Liver (tissue), 9 donors: ENCODE measurements around the gene METTL5. TPM values are rescaled to one million over a fixed set of nuclear protein-coding genes. Genes with fewer than 3 reads are reported as not detected.

Experiments used
- DNase-seq: peaks from one replicate; pipeline ENCODE4 v3.0.0-alpha.2; 2017; ENCODE audit warnings: low spot score
- H3K27ac ChIP-seq, 2 donors: one replicate each; pipeline ENCODE4 v1.7.0; 2013; ENCODE audit warnings: inconsistent platforms in 2 of 2, low read length in 2 of 2, control low read depth in 1 of 2, low read depth in 1 of 2, mild to moderate bottlenecking in 1 of 2
- H3K27me3 ChIP-seq, 4 donors: one replicate each; pipeline versions ENCODE4 v1.6.1 to v1.7.0; 2013; ENCODE audit warnings: low read length in 3 of 4, inconsistent platforms in 1 of 4, mild to moderate bottlenecking in 1 of 4, moderate library complexity in 1 of 4; ENCODE audit not compliant: control insufficient read depth in 4 of 4, insufficient read depth in 4 of 4
- H3K36me3 ChIP-seq, 4 donors: one replicate each; pipeline versions ENCODE4 v1.6.1 to v1.7.0; 2013; ENCODE audit warnings: low read length in 3 of 4, mild to moderate bottlenecking in 3 of 4, low read depth in 1 of 4, moderate library complexity in 1 of 4; ENCODE audit not compliant: control insufficient read depth in 4 of 4, insufficient read depth in 3 of 4
- H3K4me1 ChIP-seq, 4 donors: one replicate each; pipeline versions ENCODE4 v1.6.1 to v1.7.0; 2013; ENCODE audit warnings: low read length in 3 of 4, mild to moderate bottlenecking in 3 of 4, moderate library complexity in 1 of 4; ENCODE audit not compliant: control insufficient read depth in 4 of 4, insufficient read depth in 4 of 4
- H3K4me3 ChIP-seq, 3 donors: one replicate each; pipeline versions ENCODE4 v1.6.1 to v1.7.0; 2013; ENCODE audit warnings: low read length in 3 of 3, control low read depth in 1 of 3, low read depth in 1 of 3, mild to moderate bottlenecking in 1 of 3
- H3K9ac ChIP-seq, 2 donors: one replicate each; pipeline ENCODE4 v1.7.0; 2013; ENCODE audit warnings: low read length in 2 of 2, mild to moderate bottlenecking in 2 of 2, moderate library complexity in 2 of 2, control low read depth in 1 of 2, low read depth in 1 of 2
- H3K9me3 ChIP-seq, 4 donors: one replicate each; pipeline versions ENCODE4 v1.6.1 to v1.7.0; 2013; ENCODE audit warnings: low read length in 3 of 4; ENCODE audit not compliant: control insufficient read depth in 4 of 4
- ATF3 ChIP-seq: IDR thresholded peaks from 2 replicates; pipeline ENCODE4 v1.6.1; 2016; ENCODE audit warnings: antibody characterized with exemption
- CTCF ChIP-seq: fragments of 150-350 bp; IDR thresholded peaks from 2 replicates; pipeline ENCODE4 v1.5.1; 2017; ENCODE audit warnings: improper control_type of control experiment, low read depth, low read length; ENCODE audit not compliant: missing input control
- EGR1 ChIP-seq, 2 donors: IDR thresholded peaks; 2 replicates each; pipeline ENCODE4 v1.6.1; 2016 to 2018; ENCODE audit warnings: antibody characterized with exemption in 2 of 2, low read depth in 2 of 2
- FOXA1 ChIP-seq: IDR thresholded peaks from 2 replicates; pipeline ENCODE4 v1.6.1; 2016; ENCODE audit warnings: antibody characterized with exemption
- FOXA2 ChIP-seq: IDR thresholded peaks from 2 replicates; pipeline ENCODE4 v1.6.1; 2016; ENCODE audit warnings: antibody characterized with exemption
- GABPA ChIP-seq, 2 donors: IDR thresholded peaks in 1 of 2; conservative IDR thresholded peaks in 1 of 2; 2 replicates each; pipeline ENCODE4 v1.6.1; 2016; ENCODE audit warnings: antibody characterized with exemption in 2 of 2, mild to moderate bottlenecking in 1 of 2, moderate library complexity in 1 of 2
- HNF4A ChIP-seq, 2 donors: conservative IDR thresholded peaks; 2 replicates each; pipeline ENCODE4 v1.6.1; 2016; ENCODE audit warnings: antibody characterized with exemption in 2 of 2, mild to moderate bottlenecking in 2 of 2
- HNF4G ChIP-seq: IDR thresholded peaks from 2 replicates; pipeline ENCODE4 v1.6.1; 2016; ENCODE audit warnings: antibody characterized with exemption
- JUND ChIP-seq, 2 donors: IDR thresholded peaks; 2 replicates each; pipeline ENCODE4 v1.6.1; 2016; ENCODE audit warnings: antibody characterized with exemption in 2 of 2
- MAX ChIP-seq: IDR thresholded peaks from 2 replicates; pipeline ENCODE4 v1.6.1; 2016; ENCODE audit warnings: antibody characterized with exemption
- NR2F2 ChIP-seq: IDR thresholded peaks from 2 replicates; pipeline ENCODE4 v1.6.1; 2016; ENCODE audit warnings: antibody characterized with exemption
- RAD21 ChIP-seq, 2 donors: IDR thresholded peaks; 2 replicates each; pipeline ENCODE4 v1.6.1; 2016; ENCODE audit warnings: antibody characterized with exemption in 2 of 2, mild to moderate bottlenecking in 2 of 2
- REST ChIP-seq: IDR thresholded peaks from 2 replicates; pipeline ENCODE4 v1.6.1; 2016; ENCODE audit warnings: antibody characterized with exemption, mild to moderate bottlenecking
- SP1 ChIP-seq: IDR thresholded peaks from 2 replicates; pipeline ENCODE4 v1.6.1; 2018; ENCODE audit warnings: antibody characterized with exemption, mild to moderate bottlenecking
- TAF1 ChIP-seq: conservative IDR thresholded peaks from 2 replicates; pipeline ENCODE4 v1.6.1; 2016; ENCODE audit warnings: antibody characterized with exemption, mild to moderate bottlenecking
- YY1 ChIP-seq: IDR thresholded peaks from 2 replicates; pipeline ENCODE4 v1.6.1; 2016; ENCODE audit warnings: antibody characterized with exemption, mild to moderate bottlenecking
- ZBTB33 ChIP-seq: IDR thresholded peaks from 2 replicates; pipeline ENCODE4 v1.6.1; 2016; ENCODE audit warnings: antibody characterized with exemption
- WGBS: extraction: QIAGEN DNeasy Blood & Tissue Kit; methylation state at CpG from one replicate; pipeline ENCODE4 v1.1.7; 2013; 5-methylcytosine and 5-hydroxymethylcytosine counted together
- polyA plus RNA-seq, 2 donors: library from polyadenylated mRNA; stranded (reverse) in 1 of 2; unstranded in 1 of 2; fragments of 200-250 nt in 1 of 2; fragments of >200 nt in 1 of 2; fragmentation: Nextera tagmentation in 1 of 2; extraction: Ambion mirVana in 1 of 2; gene quantifications; one replicate each; pipeline versions ENCODE4 v1.2.1 to v1.2.3, GENCODE V29; 2013 to 2015
- total RNA-seq, 2 donors: library from RNA; depleted of rRNA; stranded (reverse); fragments of >200 nt; gene quantifications; one replicate each; pipeline ENCODE4 v1.2.3, GENCODE V29; 2014
- donor health status: healthy.
- donor health status: healthy.
- donor health status: healthy.
- donor health status: healthy.
- donor health status: healthy.

The METTL5 gene
- total and polyA plus RNA-seq, 4 donors = 15.4 to 35.6 (median 22.8) TPM

GRCh38 chr2:169838743-169839489, 14.2 kb upstream of the METTL5 start:
- Histone ChIP-seq H3K36me3 (peaks cover 0 to 3% (median under 1%) of the 10 kb centered on the region in 4 donors), H3K4me1 (peaks cover 0 to 9% (median 5%) of the 10 kb centered on the region in 4 donors), H3K9ac (no peak overlapping the region), H3K4me3 (no peak overlapping the region), H3K9me3 (no peaks in the 10 kb centered on the region), H3K27ac (no peak overlapping the region), H3K27me3 (no peaks in the 10 kb centered on the region)
- no peak for DNase-seq
- 72% methylated on average over 2 of the region's 2 CpGs for WGBS
- TF ChIP-seq YY1 (no peak), FOXA1 (no peak), GABPA (IDR thresholded peaks at IDR 0.05 in 1 of 2, conservative IDR thresholded peaks at IDR 0.05 in 1 of 2) (no peak), HNF4G (no peak), EGR1 (IDR thresholded peaks at IDR 0.05; ENCODE audit: low read depth in 2 of 2) (no peak), JUND (IDR thresholded peaks at IDR 0.05) (no peak), FOXA2 (no peak), RAD21 (IDR thresholded peaks at IDR 0.05) (no peak), HNF4A (conservative IDR thresholded peaks at IDR 0.05) (no peak), NR2F2 (no peak), SP1 (no peak), REST (no peak), ATF3 (no peak), MAX (no peak), ZBTB33 (no peak), TAF1 (no peak), CTCF (no peak)
